GM23338 (cell line): Measurements from ENCODE around the gene REL. TPM values are rescaled to one million over a fixed set of nuclear protein-coding genes. Genes with fewer than 3 reads are reported as not detected.

Experiments
- ATAC-seq: fragments of 200-7000 bp; cut with Tn5 transposase; 3 replicates; pipeline ENCODE4 v1.9.1; 2020
- DNase-seq: peaks from one replicate; pipeline ENCODE4 v3.0.0-alpha.2; 2015; ENCODE audit warnings: low spot score
- H2AFZ ChIP-seq: fragments of 200-600 bp; sonication (generic); 2 replicates; pipeline ENCODE4 v1.8.0; 2016; ENCODE audit warnings: antibody characterized with exemption, mild to moderate bottlenecking, moderate library complexity
- H3F3A ChIP-seq: fragments of 200-600 bp; sonication (generic); replicated peaks from 2 replicates; pipeline ENCODE4 v1.8.0; 2017; ENCODE audit warnings: antibody characterized with exemption, mixed run types, low read depth
- H3K27ac ChIP-seq: fragments of 200-600 bp; sonication (generic); 2 replicates; pipeline ENCODE4 v1.6.1; 2016; ENCODE audit warnings: low read depth
- H3K27me3 ChIP-seq: fragments of 200-600 bp; sonication (generic); 2 replicates; pipeline ENCODE4 v1.8.0; 2016; ENCODE audit warnings: mild to moderate bottlenecking, mixed run types, moderate library complexity; ENCODE audit not compliant: insufficient read depth
- H3K36me3 ChIP-seq: fragments of 200-600 bp; sonication (generic); 2 replicates; pipeline ENCODE4 v1.8.0; 2016; ENCODE audit warnings: mild to moderate bottlenecking; ENCODE audit not compliant: insufficient read depth
- H3K4me1 ChIP-seq: fragments of 200-600 bp; sonication (generic); 2 replicates; pipeline ENCODE4 v1.8.0; 2016; ENCODE audit warnings: mild to moderate bottlenecking, moderate library complexity; ENCODE audit not compliant: insufficient read depth
- H3K4me2 ChIP-seq: fragments of 200-600 bp; sonication (generic); 2 replicates; pipeline ENCODE4 v1.7.1; 2017; ENCODE audit warnings: mixed run types
- H3K4me3 ChIP-seq: fragments of 200-600 bp; sonication (generic); 2 replicates; pipeline ENCODE4 v1.6.1; 2016; ENCODE audit warnings: mixed run types
- H3K79me2 ChIP-seq: fragments of 200-600 bp; sonication (generic); replicated peaks from 2 replicates; pipeline ENCODE4 v1.8.0; 2017; ENCODE audit warnings: mild to moderate bottlenecking; ENCODE audit not compliant: insufficient read depth
- H3K9me2 ChIP-seq: fragments of 200-600 bp; sonication (generic); 2 replicates; pipeline ENCODE4 v1.8.0; 2017; ENCODE audit not compliant: insufficient read depth
- H4K20me1 ChIP-seq: fragments of 200-600 bp; sonication (generic); replicated peaks from 2 replicates; pipeline ENCODE4 v1.8.0; 2017; ENCODE audit warnings: mild to moderate bottlenecking; ENCODE audit not compliant: insufficient read depth
- H3K27ac Mint-ChIP-seq: 2 replicates; pipeline ENCODE4 v1.8.0; 2020; ENCODE audit warnings: inconsistent platforms, mild to moderate bottlenecking, moderate library complexity, mixed read lengths
- H3K27me3 Mint-ChIP-seq: 3 replicates; pipeline ENCODE4 v1.8.0; 2022; ENCODE audit warnings: low read depth, mild to moderate bottlenecking, moderate library complexity, mixed read lengths, inconsistent platforms; ENCODE audit not compliant: insufficient read depth, poor library complexity
- H3K36me3 Mint-ChIP-seq: 3 replicates; pipeline ENCODE4 v1.8.0; 2021; ENCODE audit warnings: low read depth, mild to moderate bottlenecking, inconsistent platforms, moderate library complexity, mixed read lengths
- H3K4me1 Mint-ChIP-seq: 3 replicates; pipeline ENCODE4 v1.8.0; 2020; ENCODE audit warnings: mild to moderate bottlenecking, inconsistent platforms, mixed read lengths
- H3K4me3 Mint-ChIP-seq: 3 replicates; pipeline ENCODE4 v1.8.0; 2021; ENCODE audit warnings: moderate library complexity, mild to moderate bottlenecking, inconsistent platforms, mixed read lengths
- H3K9me3 Mint-ChIP-seq: 3 replicates; pipeline ENCODE4 v1.8.0; 2020; ENCODE audit warnings: moderate library complexity, mild to moderate bottlenecking, inconsistent platforms, mixed read lengths
- CREB1 ChIP-seq: fragments of 250-450 bp; sonication (Bioruptor Pico); IDR thresholded peaks from 2 replicates; pipeline ENCODE4 v1.5.0; 2020; ENCODE audit warnings: low read depth, mild to moderate bottlenecking, moderate library complexity
- JUNB ChIP-seq: IDR thresholded peaks from one replicate; pipeline ENCODE4 v1.6.1; 2016; ENCODE audit warnings: antibody characterized with exemption; ENCODE audit not compliant: unreplicated experiment
- NANOG ChIP-seq: IDR thresholded peaks from 2 replicates; pipeline ENCODE4 v1.6.1; 2016; ENCODE audit warnings: antibody characterized with exemption, borderline replicate concordance
- POLR2AphosphoS5 ChIP-seq: IDR thresholded peaks from 2 replicates; pipeline ENCODE4 v1.6.1; 2016; ENCODE audit warnings: antibody characterized with exemption, low read depth
- STAT1 ChIP-seq: IDR thresholded peaks from one replicate; pipeline ENCODE4 v1.6.1; 2016; ENCODE audit warnings: antibody characterized with exemption; ENCODE audit not compliant: unreplicated experiment
- ZNF114 ChIP-seq: fragments of 250-450 bp; sonication (Bioruptor Pico); IDR thresholded peaks from 2 replicates; pipeline ENCODE4 v1.5.0; 2020; ENCODE audit warnings: mild to moderate bottlenecking, moderate library complexity
- polyA plus RNA-seq: library from polyadenylated mRNA; unstranded; fragments of >200 nt; fragmentation: Nextera tagmentation; extraction: Ambion mirVana; gene quantifications from 2 replicates; pipeline ENCODE4 v1.2.1, GENCODE V29; 2016
- total RNA-seq: library from RNA; depleted of rRNA; stranded (reverse); fragments of >200 nt; shearing (Covaris generic); gene quantifications from 2 replicates; pipeline ENCODE4 v1.2.3, GENCODE V29; 2014
- TF ChIP-seq, protein P1 (sequence below): fragments of 250-450 bp; sonication (Bioruptor Pico); IDR thresholded peaks from 2 replicates; pipeline ENCODE4 v1.5.0; 2020; ENCODE audit warnings: mild to moderate bottlenecking, moderate library complexity
- TF ChIP-seq, protein P2 (sequence below): IDR thresholded peaks from 2 replicates; pipeline ENCODE4 v1.6.1; 2016; ENCODE audit warnings: antibody characterized with exemption
- TF ChIP-seq, protein P3 (sequence below): IDR thresholded peaks from one replicate; pipeline ENCODE4 v1.6.1; 2018; ENCODE audit warnings: antibody characterized with exemption; ENCODE audit not compliant: unreplicated experiment
- TF ChIP-seq, protein P4 (sequence below), 2 experiments: fragments of 200-600 bp in 1 of 2; sonication (generic) in 1 of 2; conservative IDR thresholded peaks; 2 replicates each; pipeline versions ENCODE4 v1.5.1 to v1.6.1; 2016 to 2017; ENCODE audit warnings: antibody characterized with exemption in 2 of 2, low read depth in 2 of 2, mild to moderate bottlenecking in 2 of 2, moderate library complexity in 1 of 2

REL gene
- total and polyA plus RNA-seq, 2 experiments from 2014 or later: 4.1 to 8.0 TPM

DNA sequence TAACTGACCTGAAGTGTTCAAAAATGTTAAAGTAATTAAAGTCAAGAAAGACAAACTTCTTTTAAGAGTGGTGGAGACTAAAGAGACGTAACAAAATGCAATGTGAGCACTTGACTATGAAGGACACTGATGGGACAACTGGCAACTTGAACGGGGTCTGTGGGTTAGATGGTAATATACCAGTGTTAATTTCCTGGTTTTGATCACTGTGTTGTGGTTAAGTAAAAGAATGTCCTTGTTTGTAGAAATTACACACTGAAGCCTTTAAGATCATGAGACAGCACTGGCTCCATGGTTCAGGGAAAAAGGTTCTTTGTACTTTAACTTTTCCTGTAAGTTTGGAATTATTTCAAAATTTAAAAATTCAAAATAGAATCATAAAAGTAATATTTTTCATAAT is 58.2 kb downstream of the REL start:
- Mint-ChIP-seq H3K4me1 (no peaks in the 10 kb centered on the region), H3K27ac (no peak overlapping the region), H3K9me3 (no peaks in the 10 kb centered on the region), H3K36me3 (no peaks in the 10 kb centered on the region; the same call in 2 of the 3 replicates), H3K27me3 (peaks cover 4% of the 10 kb centered on the region), H3K4me3 (no peak overlapping the region)
- no peak overlapping the region for H3K27ac ChIP-seq
- no peak overlapping the region for H2AFZ ChIP-seq
- H3K4me2 ChIP-seq: no peak overlapping the region
- no peak overlapping the region for H3K4me3 ChIP-seq
- no peaks in the 10 kb centered on the region for H3K4me1 ChIP-seq
- ATAC-seq: no peak
- H3F3A ChIP-seq: no peaks in the 10 kb centered on the region
- DNase-seq: no peak
- H4K20me1 ChIP-seq: 0 out of 2 replicates have a peak, but pooled peaks cover 3% of the 10 kb centered on the region
- TF ChIP-seq JUNB: no peak
- TF ChIP-seq, protein P1, sequence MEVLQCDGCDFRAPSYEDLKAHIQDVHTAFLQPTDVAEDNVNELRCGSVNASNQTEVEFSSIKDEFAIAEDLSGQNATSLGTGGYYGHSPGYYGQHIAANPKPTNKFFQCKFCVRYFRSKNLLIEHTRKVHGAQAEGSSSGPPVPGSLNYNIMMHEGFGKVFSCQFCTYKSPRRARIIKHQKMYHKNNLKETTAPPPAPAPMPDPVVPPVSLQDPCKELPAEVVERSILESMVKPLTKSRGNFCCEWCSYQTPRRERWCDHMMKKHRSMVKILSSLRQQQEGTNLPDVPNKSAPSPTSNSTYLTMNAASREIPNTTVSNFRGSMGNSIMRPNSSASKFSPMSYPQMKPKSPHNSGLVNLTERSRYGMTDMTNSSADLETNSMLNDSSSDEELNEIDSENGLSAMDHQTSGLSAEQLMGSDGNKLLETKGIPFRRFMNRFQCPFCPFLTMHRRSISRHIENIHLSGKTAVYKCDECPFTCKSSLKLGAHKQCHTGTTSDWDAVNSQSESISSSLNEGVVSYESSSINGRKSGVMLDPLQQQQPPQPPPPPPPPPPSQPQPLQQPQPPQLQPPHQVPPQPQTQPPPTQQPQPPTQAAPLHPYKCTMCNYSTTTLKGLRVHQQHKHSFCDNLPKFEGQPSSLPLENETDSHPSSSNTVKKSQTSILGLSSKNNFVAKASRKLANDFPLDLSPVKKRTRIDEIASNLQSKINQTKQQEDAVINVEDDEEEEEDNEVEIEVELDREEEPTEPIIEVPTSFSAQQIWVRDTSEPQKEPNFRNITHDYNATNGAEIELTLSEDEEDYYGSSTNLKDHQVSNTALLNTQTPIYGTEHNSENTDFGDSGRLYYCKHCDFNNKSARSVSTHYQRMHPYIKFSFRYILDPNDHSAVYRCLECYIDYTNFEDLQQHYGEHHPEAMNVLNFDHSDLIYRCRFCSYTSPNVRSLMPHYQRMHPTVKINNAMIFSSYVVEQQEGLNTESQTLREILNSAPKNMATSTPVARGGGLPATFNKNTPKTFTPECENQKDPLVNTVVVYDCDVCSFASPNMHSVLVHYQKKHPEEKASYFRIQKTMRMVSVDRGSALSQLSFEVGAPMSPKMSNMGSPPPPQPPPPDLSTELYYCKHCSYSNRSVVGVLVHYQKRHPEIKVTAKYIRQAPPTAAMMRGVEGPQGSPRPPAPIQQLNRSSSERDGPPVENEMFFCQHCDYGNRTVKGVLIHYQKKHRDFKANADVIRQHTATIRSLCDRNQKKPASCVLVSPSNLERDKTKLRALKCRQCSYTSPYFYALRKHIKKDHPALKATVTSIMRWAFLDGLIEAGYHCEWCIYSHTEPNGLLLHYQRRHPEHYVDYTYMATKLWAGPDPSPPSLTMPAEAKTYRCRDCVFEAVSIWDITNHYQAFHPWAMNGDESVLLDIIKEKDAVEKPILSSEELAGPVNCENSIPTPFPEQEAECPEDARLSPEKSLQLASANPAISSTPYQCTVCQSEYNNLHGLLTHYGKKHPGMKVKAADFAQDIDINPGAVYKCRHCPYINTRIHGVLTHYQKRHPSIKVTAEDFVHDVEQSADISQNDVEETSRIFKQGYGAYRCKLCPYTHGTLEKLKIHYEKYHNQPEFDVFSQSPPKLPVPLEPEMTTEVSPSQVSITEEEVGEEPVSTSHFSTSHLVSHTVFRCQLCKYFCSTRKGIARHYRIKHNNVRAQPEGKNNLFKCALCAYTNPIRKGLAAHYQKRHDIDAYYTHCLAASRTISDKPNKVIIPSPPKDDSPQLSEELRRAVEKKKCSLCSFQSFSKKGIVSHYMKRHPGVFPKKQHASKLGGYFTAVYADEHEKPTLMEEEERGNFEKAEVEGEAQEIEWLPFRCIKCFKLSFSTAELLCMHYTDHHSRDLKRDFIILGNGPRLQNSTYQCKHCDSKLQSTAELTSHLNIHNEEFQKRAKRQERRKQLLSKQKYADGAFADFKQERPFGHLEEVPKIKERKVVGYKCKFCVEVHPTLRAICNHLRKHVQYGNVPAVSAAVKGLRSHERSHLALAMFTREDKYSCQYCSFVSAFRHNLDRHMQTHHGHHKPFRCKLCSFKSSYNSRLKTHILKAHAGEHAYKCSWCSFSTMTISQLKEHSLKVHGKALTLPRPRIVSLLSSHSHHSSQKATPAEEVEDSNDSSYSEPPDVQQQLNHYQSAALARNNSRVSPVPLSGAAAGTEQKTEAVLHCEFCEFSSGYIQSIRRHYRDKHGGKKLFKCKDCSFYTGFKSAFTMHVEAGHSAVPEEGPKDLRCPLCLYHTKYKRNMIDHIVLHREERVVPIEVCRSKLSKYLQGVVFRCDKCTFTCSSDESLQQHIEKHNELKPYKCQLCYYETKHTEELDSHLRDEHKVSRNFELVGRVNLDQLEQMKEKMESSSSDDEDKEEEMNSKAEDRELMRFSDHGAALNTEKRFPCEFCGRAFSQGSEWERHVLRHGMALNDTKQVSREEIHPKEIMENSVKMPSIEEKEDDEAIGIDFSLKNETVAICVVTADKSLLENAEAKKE (CRISPR knock-in tag): no peak
- no peak for TF ChIP-seq ZNF114 (CRISPR knock-in tag)
- TF ChIP-seq POLR2AphosphoS5: no peak
- no peaks in the 10 kb centered on the region for H3K27me3 ChIP-seq
- no peaks in the 10 kb centered on the region for H3K79me2 ChIP-seq
- no peaks in the 10 kb centered on the region for H3K36me3 ChIP-seq
- H3K9me2 ChIP-seq: no peaks in the 10 kb centered on the region

DNA sequence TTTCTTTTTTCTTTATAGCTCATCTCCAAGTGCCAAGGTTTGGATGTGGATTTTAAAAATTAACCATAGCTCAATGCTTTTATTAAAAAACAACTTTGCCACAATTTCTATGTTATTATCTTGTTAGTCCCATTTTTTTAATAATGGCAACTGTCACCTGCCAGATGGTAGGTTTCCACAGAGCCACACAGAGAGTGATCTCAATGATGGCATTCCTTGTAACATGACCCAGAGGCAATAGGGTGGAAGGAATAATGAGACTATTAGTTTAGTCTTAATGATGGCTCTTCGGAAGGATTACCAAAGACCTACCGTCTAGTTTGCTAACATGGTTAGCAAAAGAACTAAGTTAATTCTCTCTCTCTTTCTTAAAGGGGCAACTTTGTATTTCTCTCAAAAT is 64.0 kb downstream of the REL start:
- DNase-seq (no peak), ATAC-seq (no peak)
- H3K27me3 ChIP-seq: no peaks in the 10 kb centered on the region
- H3K79me2 ChIP-seq: no peaks in the 10 kb centered on the region
- Mint-ChIP-seq H3K27me3 (no peaks in the 10 kb centered on the region), H3K36me3 (no peaks in the 10 kb centered on the region), H3K4me3 (no peak overlapping the region), H3K27ac (no peak overlapping the region), H3K9me3 (no peaks in the 10 kb centered on the region), H3K4me1 (no peaks in the 10 kb centered on the region)
- no peak overlapping the region for H3K4me3 ChIP-seq
- no peaks in the 10 kb centered on the region for H3K4me1 ChIP-seq
- H4K20me1 ChIP-seq: no peaks in the 10 kb centered on the region
- no peak overlapping the region for H3K4me2 ChIP-seq
- no peak overlapping the region for H3K27ac ChIP-seq
- no peaks in the 10 kb centered on the region for H3K36me3 ChIP-seq
- H3K9me2 ChIP-seq: no peaks in the 10 kb centered on the region
- H2AFZ ChIP-seq: no peak overlapping the region
- no peaks in the 10 kb centered on the region for H3F3A ChIP-seq
- no peak for TF ChIP-seq CREB1
- TF ChIP-seq STAT1: no peak
- TF ChIP-seq, protein P2, sequence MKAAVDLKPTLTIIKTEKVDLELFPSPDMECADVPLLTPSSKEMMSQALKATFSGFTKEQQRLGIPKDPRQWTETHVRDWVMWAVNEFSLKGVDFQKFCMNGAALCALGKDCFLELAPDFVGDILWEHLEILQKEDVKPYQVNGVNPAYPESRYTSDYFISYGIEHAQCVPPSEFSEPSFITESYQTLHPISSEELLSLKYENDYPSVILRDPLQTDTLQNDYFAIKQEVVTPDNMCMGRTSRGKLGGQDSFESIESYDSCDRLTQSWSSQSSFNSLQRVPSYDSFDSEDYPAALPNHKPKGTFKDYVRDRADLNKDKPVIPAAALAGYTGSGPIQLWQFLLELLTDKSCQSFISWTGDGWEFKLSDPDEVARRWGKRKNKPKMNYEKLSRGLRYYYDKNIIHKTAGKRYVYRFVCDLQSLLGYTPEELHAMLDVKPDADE: no peak
- TF ChIP-seq ZNF114 (CRISPR knock-in tag): no peak
- no peak for TF ChIP-seq JUNB
- TF ChIP-seq, protein P3, sequence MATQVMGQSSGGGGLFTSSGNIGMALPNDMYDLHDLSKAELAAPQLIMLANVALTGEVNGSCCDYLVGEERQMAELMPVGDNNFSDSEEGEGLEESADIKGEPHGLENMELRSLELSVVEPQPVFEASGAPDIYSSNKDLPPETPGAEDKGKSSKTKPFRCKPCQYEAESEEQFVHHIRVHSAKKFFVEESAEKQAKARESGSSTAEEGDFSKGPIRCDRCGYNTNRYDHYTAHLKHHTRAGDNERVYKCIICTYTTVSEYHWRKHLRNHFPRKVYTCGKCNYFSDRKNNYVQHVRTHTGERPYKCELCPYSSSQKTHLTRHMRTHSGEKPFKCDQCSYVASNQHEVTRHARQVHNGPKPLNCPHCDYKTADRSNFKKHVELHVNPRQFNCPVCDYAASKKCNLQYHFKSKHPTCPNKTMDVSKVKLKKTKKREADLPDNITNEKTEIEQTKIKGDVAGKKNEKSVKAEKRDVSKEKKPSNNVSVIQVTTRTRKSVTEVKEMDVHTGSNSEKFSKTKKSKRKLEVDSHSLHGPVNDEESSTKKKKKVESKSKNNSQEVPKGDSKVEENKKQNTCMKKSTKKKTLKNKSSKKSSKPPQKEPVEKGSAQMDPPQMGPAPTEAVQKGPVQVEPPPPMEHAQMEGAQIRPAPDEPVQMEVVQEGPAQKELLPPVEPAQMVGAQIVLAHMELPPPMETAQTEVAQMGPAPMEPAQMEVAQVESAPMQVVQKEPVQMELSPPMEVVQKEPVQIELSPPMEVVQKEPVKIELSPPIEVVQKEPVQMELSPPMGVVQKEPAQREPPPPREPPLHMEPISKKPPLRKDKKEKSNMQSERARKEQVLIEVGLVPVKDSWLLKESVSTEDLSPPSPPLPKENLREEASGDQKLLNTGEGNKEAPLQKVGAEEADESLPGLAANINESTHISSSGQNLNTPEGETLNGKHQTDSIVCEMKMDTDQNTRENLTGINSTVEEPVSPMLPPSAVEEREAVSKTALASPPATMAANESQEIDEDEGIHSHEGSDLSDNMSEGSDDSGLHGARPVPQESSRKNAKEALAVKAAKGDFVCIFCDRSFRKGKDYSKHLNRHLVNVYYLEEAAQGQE: no peak
- no peak for TF ChIP-seq POLR2AphosphoS5
- TF ChIP-seq, protein P4, sequence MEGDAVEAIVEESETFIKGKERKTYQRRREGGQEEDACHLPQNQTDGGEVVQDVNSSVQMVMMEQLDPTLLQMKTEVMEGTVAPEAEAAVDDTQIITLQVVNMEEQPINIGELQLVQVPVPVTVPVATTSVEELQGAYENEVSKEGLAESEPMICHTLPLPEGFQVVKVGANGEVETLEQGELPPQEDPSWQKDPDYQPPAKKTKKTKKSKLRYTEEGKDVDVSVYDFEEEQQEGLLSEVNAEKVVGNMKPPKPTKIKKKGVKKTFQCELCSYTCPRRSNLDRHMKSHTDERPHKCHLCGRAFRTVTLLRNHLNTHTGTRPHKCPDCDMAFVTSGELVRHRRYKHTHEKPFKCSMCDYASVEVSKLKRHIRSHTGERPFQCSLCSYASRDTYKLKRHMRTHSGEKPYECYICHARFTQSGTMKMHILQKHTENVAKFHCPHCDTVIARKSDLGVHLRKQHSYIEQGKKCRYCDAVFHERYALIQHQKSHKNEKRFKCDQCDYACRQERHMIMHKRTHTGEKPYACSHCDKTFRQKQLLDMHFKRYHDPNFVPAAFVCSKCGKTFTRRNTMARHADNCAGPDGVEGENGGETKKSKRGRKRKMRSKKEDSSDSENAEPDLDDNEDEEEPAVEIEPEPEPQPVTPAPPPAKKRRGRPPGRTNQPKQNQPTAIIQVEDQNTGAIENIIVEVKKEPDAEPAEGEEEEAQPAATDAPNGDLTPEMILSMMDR (conservative IDR thresholded peaks at IDR 0.05; ENCODE audit: low read depth in 2 of 2): no peak
- no peak for TF ChIP-seq NANOG
